Measurements from ENCODE around the gene ZC3H4.
"Not testable (repeated sequence)": the region's sequence is repeated elsewhere in the genome, so short reads cannot be mapped to it uniquely, and the experiment has no call there.

ZC3H4 gene

GRCh38 chr19:47107953-47108746 lies 5.4 kb downstream of the ZC3H4 start:
- no peak for DNase-seq (ENCODE audit: low spot score)

DNA sequence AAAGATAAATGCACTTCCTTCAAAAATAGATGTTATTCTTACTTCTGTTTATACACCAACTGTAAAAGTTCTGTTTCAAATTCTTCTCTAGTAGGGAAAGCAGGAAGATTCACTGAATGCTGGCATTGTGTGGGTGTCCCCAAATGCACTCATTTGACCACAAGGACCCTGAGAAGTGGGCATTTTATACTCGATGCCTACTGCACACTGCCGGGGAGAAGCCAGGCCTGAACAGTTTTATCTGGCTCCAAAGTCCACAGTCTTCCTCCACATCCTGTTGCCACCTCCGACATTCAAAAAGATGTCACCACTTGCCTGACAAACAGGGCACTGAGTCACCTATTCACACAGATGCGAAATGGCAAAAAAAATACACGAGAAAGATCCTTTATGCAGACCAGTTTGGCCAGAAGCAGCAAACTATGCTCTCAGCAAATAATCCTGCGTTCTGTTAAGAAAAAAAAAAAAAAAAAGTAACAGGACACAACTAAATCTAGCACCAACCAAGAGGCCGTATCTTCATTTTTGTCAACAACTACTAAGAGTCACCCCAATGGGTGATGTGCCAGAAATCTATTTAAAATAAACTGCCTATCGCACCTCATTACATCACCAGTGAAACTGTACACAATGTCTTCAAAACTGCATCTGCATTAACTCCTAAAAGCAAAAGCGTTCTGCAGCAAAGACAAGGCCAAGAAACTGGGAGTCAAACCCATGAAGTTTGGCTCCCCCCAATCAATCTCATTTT lies 6.2 kb downstream of the ZC3H4 start:
- DNase-seq (ENCODE audit: low spot score), result peak; percentile 36

DNA sequence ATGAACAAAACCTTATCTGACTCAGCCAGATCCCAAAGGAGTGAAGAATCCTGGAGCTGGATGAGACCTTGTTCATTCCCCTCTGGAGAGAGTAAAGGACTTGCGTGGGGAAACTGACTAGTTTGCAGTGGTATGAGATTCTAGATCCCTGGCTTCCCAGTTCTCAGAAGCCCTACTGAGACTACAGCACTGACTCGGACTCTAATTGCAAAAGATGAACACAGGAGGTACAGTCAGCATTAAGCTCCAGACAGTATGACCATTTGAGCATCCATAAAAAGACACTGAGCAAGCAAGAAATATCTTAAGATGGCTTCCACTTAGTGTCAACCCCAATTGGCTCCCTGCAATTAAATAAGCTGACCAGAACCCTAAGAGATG lies 6.8 kb downstream of the ZC3H4 start:
- DNase-seq (ENCODE audit: low spot score), result no peak

GRCh38 chr19:47105874-47106273 lies 7.7 kb downstream of the ZC3H4 start:
- DNase-seq (ENCODE audit: low spot score), result no peak

DNA sequence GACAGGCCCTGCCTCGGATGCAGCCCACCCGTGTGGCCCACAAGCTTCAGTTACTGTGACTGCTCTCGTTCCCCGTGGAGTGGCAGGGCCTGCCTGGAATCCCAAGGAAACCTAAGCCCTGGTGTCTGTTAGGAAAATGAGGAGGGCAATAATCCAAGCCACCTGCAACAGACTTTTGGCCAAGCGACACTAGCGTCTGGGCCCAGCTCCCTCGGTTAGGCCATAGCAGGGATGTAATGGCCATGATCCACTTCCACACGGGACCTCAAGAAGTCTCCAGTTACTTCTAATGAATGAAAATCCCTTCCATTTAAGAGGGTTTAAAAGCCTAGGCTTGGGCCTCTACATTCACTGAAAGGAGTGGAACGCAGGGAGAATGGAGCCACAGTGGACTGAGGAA lies 8.9 kb downstream of the ZC3H4 start:
- no peak for DNase-seq (ENCODE audit: low spot score)

- DNase-seq (ENCODE audit: low spot score), result peak; percentile 49
Observed at GRCh38 chr19:47102346-47103060, 11.1 kb downstream of the ZC3H4 start.

GRCh38 chr19:47101116-47101515 lies 12.5 kb downstream of the ZC3H4 start:
- not testable (repeated sequence) for DNase-seq (ENCODE audit: low spot score)

- no peak for DNase-seq (ENCODE audit: low spot score)
Observed at GRCh38 chr19:47100290-47100689, 13.3 kb downstream of the ZC3H4 start.

GRCh38 chr19:47099576-47100050 lies 14.0 kb downstream of the ZC3H4 start:
- DNase-seq (ENCODE audit: low spot score), result no peak

DNA sequence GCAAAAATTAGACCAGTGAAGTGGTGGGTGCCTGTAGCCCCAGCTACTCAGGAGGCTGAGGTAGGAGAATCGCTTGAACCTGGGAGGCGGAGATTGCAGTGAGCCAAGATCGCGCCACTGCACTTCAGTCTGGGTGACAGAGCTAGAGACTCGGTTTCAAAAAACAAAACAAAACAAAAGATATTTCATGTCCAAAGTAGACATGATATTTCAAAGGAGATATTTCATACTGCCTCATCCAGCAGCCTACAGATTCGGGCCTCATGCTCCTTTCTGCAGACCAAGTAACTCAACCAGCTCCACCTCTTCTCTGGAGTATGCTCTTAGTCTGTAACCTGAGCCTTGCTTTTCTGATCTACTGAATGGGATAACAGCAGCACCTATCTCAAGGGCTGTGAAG lies 15.0 kb downstream of the ZC3H4 start:
- DNase-seq (ENCODE audit: low spot score), result no peak

- no peak for DNase-seq (ENCODE audit: low spot score)
Observed at GRCh38 chr19:47097396-47098201, 16.0 kb downstream of the ZC3H4 start.

GRCh38 chr19:47096721-47097120 lies 16.9 kb downstream of the ZC3H4 start:
- no peak for DNase-seq (ENCODE audit: low spot score)

- peak; percentile 81 for DNase-seq (ENCODE audit: low spot score)
Observed at GRCh38 chr19:47096100-47096704, 17.4 kb downstream of the ZC3H4 start.

- no peak for DNase-seq (ENCODE audit: low spot score)
Observed at GRCh38 chr19:47095476-47096099, 18.0 kb downstream of the ZC3H4 start.

DNA sequence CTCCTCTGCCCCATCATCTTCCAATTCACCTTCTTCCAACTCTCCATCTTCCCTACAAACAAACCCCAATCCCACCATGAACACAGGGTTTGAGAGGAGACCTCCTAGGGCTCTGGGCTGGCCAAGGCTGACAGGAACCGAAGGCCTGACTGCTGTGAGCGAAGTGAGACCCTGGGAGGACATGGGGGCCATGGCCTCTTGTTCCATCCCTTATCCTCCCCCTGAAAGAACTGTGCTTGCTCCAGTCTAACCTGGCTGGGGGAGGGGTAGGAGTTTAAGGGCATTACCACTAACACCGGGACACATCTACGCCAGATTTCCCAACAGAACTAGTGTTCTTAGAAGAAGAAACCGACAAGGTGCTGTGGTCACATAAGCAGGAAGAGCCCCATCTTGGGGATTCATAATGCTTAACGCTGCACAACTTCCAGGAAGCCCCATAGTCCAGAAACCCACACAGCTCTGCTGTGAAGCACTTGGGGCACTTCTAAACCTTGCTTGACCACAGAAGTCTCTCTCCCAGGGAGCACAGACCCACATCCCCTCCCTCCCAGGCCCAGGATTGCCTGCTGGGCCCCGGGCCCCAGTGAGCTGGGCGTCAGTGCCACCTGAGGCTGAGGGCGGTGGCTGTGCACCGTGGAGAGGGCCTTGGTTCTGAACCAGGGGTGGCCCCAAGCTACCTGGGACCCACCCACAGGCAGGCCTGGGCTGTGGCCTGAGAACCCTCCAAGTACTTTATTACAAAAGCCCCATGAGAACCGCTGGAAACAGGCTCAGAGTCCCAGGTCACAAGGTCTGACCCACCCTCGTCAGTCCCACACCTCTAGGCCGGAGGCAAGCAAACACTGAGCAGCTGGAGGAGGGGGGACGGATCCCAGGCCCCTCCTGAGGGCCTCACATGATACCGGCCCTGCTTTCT lies 18.8 kb downstream of the ZC3H4 start:
- DNase-seq (ENCODE audit: low spot score), result no peak

GRCh38 chr19:47093841-47094240 lies 19.7 kb downstream of the ZC3H4 start:
- peak; percentile 45 for DNase-seq (ENCODE audit: low spot score)

DNA sequence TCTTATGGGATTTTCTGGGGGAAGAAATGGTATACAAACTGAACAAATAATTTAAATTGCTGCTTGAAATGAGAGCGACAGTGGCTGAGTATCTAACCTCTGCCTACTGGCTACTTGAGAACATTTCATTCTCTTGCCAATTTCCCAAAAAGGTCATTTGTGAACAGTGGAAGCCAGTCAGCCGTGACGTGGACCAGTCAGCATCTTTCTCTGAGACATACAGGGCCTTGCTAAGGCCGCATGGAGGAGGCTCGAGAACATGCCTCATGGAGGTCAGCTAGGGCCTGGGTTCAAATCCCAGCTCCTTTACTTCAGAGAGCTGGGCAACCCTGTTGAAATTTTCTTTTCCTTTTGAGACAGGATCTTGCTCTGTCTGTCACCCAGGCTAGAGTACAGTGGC lies 20.3 kb downstream of the ZC3H4 start:
- no peak for DNase-seq (ENCODE audit: low spot score)

DNA sequence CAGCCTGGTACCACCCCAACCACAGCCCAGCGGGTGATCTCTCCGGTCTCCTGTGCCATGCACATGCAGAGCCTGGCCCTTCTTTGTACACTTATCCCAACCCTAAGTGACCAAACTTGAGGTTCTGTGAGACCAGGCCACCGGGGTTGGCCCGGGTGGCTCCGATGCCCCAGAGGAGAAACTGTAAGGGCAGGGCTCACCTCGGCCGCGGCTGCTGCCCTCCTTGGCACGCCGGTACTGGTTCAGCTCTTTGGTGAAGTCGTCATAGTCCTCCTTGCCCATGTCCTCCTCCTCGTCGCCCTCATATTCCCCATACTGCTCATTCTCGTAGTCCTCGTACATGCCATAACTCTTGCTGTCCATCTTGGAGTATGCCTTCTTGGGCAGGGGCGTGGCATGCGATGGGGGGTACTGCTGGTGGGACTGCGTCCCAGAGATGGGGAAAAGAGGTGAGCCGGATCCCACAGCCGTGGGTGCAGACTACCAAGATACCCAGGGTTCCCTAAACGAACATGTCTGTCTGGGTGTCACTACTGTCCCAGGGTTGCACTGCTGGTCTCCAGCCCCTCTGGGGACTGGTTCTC lies 23.7 kb downstream of the ZC3H4 start:
- DNase-seq (ENCODE audit: low spot score), result no peak

DNA sequence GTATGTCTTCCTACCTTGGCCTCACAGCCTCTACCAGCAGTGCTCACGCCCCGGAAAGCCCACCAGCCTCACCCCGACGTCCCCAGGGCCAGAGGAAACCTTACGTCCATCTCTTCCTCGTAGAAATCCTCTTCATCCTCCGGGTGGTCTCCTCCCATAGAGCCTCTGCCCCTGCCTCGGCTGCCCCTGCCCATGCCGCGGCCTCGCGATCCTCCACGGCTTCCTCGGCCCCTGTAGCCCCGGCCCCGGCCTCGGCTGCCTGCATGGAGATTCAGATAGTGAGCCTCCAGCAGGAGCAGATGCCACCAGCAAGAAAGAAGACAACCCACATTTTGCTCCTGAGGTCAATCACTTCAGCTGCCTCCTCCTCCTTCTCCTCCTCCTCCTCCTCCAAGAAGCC lies 27.3 kb downstream of the ZC3H4 start:
- no peak for DNase-seq (ENCODE audit: low spot score)
